PC-9 (cell line): ENCODE results near the gene DHODH. TPM values are rescaled to one million over a fixed set of nuclear protein-coding genes. Genes with fewer than 3 reads are reported as not detected.
"Not testable (repeated sequence)": the region's sequence is repeated elsewhere in the genome, so short reads cannot be mapped to it uniquely, and the experiment has no call there.

Experiments used
- BruUV-seq: library from RNA; stranded (reverse); fragments of 400-500 nt; replicated peaks from 2 replicates; lab custom pipeline; 2021; lab: Mats Ljungman, UMichigan
- CTCF ChIA-PET: fragments of 300-600 bp; sonication (Branson Sonifier 250); formaldehyde crosslinking; loops from one replicate; lab custom pipeline; 2022; ENCODE audit warnings: antibody characterized with exemption; lab: Charles Lee
- POLR2A ChIA-PET: fragments of 300-600 bp; sonication (Branson Sonifier 250); formaldehyde crosslinking; loops from one replicate; lab custom pipeline; 2022; ENCODE audit warnings: antibody characterized with exemption; ENCODE audit not compliant: unreplicated experiment; lab: Charles Lee
- DNase-seq, 2 experiments: peaks; one replicate each; pipeline versions ENCODE4 v3.0.0 to v3.0.0-alpha.2; 2015 to 2022; ENCODE audit warnings: mixed read lengths in 1 of 2
- H2AFZ ChIP-seq: fragments of 200-600 bp; sonication (generic); 2 replicates; pipeline ENCODE4 v1.8.1; 2017; ENCODE audit warnings: antibody characterized with exemption
- H3F3A ChIP-seq: fragments of 200-600 bp; sonication (generic); 2 replicates; pipeline ENCODE4 v1.8.1; 2017; ENCODE audit warnings: antibody characterized with exemption, mild to moderate bottlenecking, low read depth; ENCODE audit not compliant: insufficient read depth
- H3K27ac ChIP-seq: fragments of 200-600 bp; sonication (generic); 2 replicates; pipeline ENCODE4 v1.6.1; 2016; ENCODE audit warnings: mixed run types
- H3K27me3 ChIP-seq: fragments of 200-600 bp; sonication (generic); 2 replicates; pipeline ENCODE4 v1.6.1; 2016; ENCODE audit warnings: low read depth, mixed run types; ENCODE audit not compliant: insufficient read depth
- H3K36me3 ChIP-seq: fragments of 200-600 bp; sonication (generic); 2 replicates; pipeline ENCODE4 v1.6.1; 2016; ENCODE audit warnings: low read depth, mixed run types
- H3K4me1 ChIP-seq: fragments of 200-600 bp; sonication (generic); replicated peaks from 2 replicates; pipeline ENCODE4 v1.6.1; 2016; ENCODE audit warnings: mixed run types; ENCODE audit not compliant: insufficient read depth
- H3K4me2 ChIP-seq: fragments of 200-600 bp; sonication (generic); 2 replicates; pipeline ENCODE4 v1.6.1; 2017; ENCODE audit warnings: mixed run types
- H3K4me3 ChIP-seq: fragments of 200-600 bp; sonication (generic); 2 replicates; pipeline ENCODE4 v1.6.1; 2016; ENCODE audit warnings: mixed run types
- H3K79me2 ChIP-seq: fragments of 200-600 bp; sonication (generic); 2 replicates; pipeline ENCODE4 v1.6.1; 2017; ENCODE audit warnings: low read depth, mixed run types
- H3K9me2 ChIP-seq: fragments of 200-600 bp; sonication (generic); 2 replicates; pipeline ENCODE4 v1.8.1; 2017; ENCODE audit warnings: mild to moderate bottlenecking; ENCODE audit not compliant: insufficient read depth
- H3K9me3 ChIP-seq: fragments of 200-600 bp; sonication (generic); 2 replicates; pipeline ENCODE4 v1.8.1; 2016; ENCODE audit warnings: low read depth; ENCODE audit not compliant: insufficient read depth
- H4K20me1 ChIP-seq: fragments of 200-600 bp; sonication (generic); 2 replicates; pipeline ENCODE4 v1.8.1; 2017; ENCODE audit not compliant: insufficient read depth
- EZH2 ChIP-seq: fragments of 200-600 bp; sonication (generic); IDR thresholded peaks from 2 replicates; pipeline ENCODE4 v1.8.0; 2017; ENCODE audit warnings: antibody characterized with exemption, low read depth
- intact Hi-C: fragments of 100-400 bp; cut with micrococcal nuclease; formaldehyde crosslinking; loops from one replicate; pipeline ENCODE4 v1.10.0; 2022; ENCODE audit not compliant: unreplicated experiment
- total RNA-seq: library from RNA; stranded (reverse); gene quantifications from 2 replicates; pipeline ENCODE4 v1.2.3, GENCODE V29; 2021
- TF ChIP-seq, protein P1 (sequence below): fragments of 200-600 bp; sonication (generic); conservative IDR thresholded peaks from 2 replicates; pipeline ENCODE4 v1.6.1; 2017; ENCODE audit warnings: mixed run types, antibody characterized with exemption, mild to moderate bottlenecking, moderate library complexity

DHODH gene
- total RNA-seq, 1 experiment from 2014 or later, result 10.6 TPM

DNA sequence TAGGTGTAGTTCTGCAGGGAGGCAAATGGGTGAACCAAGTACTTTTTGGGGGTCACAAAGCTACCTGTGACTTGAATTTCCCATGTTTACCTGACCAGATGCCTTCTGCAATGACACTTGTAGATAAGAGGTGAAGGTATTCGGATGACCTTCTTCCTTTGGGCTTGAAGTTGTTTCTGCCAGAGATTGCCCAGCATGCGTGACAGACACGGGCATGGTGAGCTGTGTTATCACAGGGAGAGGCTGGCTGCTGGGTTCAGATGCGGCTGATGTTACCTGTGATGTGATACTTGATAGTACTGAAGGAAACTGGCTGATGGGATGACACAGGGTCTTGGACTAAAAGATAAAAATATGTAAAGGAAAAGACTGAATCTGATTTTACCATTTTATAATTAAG, 22.4 kb upstream of the DHODH start:
- ChIA-PET CTCF (no interaction called here), POLR2A (no interaction called here)
- Histone ChIP-seq H3K27ac (no peak overlapping the region), H3K79me2 (no peaks in the 10 kb centered on the region), H2AFZ (no peak overlapping the region), H3K4me3 (no peak overlapping the region), H3K27me3 (peaks cover 12% of the 10 kb centered on the region), H4K20me1 (no peaks in the 10 kb centered on the region), H3F3A (no peaks in the 10 kb centered on the region), H3K36me3 (no peaks in the 10 kb centered on the region), H3K4me1 (no peaks in the 10 kb centered on the region), H3K9me2 (no peaks in the 10 kb centered on the region), H3K4me2 (no peak overlapping the region), H3K9me3 (no peaks in the 10 kb centered on the region)
- intact Hi-C loops, result no loop called here
- no peak for DNase-seq
- TF ChIP-seq, protein P1, sequence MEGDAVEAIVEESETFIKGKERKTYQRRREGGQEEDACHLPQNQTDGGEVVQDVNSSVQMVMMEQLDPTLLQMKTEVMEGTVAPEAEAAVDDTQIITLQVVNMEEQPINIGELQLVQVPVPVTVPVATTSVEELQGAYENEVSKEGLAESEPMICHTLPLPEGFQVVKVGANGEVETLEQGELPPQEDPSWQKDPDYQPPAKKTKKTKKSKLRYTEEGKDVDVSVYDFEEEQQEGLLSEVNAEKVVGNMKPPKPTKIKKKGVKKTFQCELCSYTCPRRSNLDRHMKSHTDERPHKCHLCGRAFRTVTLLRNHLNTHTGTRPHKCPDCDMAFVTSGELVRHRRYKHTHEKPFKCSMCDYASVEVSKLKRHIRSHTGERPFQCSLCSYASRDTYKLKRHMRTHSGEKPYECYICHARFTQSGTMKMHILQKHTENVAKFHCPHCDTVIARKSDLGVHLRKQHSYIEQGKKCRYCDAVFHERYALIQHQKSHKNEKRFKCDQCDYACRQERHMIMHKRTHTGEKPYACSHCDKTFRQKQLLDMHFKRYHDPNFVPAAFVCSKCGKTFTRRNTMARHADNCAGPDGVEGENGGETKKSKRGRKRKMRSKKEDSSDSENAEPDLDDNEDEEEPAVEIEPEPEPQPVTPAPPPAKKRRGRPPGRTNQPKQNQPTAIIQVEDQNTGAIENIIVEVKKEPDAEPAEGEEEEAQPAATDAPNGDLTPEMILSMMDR, result no peak
- no peak for TF ChIP-seq EZH2
- no TSS peak for BruUV-seq

DNA sequence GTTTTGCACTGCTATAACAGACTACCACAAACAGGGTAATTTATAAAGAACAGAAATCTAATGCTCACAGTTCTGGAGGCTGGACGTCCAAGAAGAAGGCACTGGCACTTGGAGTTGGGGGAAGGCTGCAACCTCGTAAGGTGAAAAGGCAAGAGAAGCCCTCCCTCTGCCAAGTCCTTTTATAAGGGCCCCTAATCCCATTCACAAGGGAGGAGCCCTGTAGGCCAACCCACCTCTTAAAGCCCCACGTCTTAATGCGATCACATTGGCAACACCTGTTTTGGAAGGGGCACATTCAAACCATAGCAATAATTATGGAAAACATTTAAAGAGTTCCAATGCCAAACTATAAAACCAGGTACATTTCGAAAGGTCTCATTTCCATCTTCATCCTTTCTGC, 13.5 kb upstream of the DHODH start:
- Histone ChIP-seq H3K4me1 (no peaks in the 10 kb centered on the region), H3F3A (no peaks in the 10 kb centered on the region), H3K9me3 (no peaks in the 10 kb centered on the region), H3K4me3 (no peak overlapping the region), H3K4me2 (no peak overlapping the region), H3K79me2 (no peaks in the 10 kb centered on the region), H3K27me3 (peaks cover 6% of the 10 kb centered on the region; the same call in 1 of the 2 replicates), H3K27ac (no peak overlapping the region), H4K20me1 (no peaks in the 10 kb centered on the region), H3K36me3 (no peaks in the 10 kb centered on the region), H3K9me2 (no peaks in the 10 kb centered on the region), H2AFZ (no peak overlapping the region)
- ChIA-PET CTCF (no interaction called here), POLR2A (no interaction called here)
- DNase-seq, result no peak
- no peak for TF ChIP-seq EZH2
- TF ChIP-seq, protein P1, result no peak
- no TSS peak for BruUV-seq
- intact Hi-C loops, result no loop called here

DNA sequence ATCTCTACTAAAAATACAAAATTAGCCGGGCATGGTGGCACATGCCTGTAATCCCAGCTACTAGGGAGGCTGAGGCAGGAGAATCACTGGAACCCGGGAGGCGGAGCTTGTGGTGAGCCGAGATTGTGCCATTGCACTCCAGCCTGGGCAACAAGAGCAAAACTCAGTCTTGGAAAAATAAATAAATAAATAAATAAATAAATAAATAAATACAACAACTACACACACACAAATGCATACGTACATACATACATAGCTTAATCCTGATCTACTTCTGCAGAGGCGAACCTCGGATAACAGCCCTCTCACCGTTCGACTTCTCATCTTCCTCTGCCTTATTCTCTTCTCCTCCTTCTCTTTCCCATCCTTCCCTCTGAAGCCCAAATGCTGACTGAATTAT, 11.0 kb upstream of the DHODH start:
- H3K4me2 ChIP-seq, H3K9me2 ChIP-seq, H3K4me3 ChIP-seq, BruUV-seq, H3K9me3 ChIP-seq, POLR2A ChIA-PET, H2AFZ ChIP-seq, intact Hi-C loops, H3K27ac ChIP-seq, H3K4me1 ChIP-seq, H3F3A ChIP-seq, DNase-seq, CTCF ChIA-PET, H3K27me3 ChIP-seq, H4K20me1 ChIP-seq, H3K36me3 ChIP-seq, H3K79me2 ChIP-seq: not testable (repeated sequence)

DNA sequence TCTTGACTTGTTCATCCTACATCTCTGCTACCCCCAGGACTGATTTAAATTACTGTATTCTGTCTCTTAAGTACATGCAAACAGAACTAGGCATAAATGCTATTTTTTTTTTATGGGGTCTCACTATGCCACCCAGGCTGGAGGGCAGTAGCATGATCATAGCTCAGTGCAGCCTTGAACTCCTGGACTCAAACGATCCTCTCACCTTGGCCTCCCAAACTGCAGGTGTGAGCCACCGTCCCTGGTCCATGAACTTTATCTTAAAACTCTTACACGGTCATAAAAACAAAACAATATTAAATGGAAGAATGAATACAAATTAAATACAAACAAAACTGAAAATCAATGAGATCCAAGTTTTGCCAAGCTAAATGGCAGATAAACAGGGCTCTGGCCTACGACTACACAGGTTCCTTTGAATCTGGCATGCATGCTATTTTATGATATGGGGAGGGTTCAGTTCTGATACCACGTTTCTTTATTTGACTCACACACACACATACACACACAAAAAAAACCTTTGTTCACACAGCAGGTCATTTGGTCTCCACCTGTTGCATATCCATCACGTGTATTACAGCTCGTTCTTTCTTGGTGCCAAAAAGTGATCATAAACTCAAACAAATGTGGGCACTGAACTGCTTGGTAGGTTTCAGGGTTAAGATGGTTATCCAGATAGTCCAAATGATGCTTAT, 7.2 kb upstream of the DHODH start:
- no peak for DNase-seq
- no peaks in the 10 kb centered on the region for H3F3A ChIP-seq
- intact Hi-C loops, result no loop called here
- no peak overlapping the region for H3K4me2 ChIP-seq
- ChIA-PET POLR2A (no interaction called here), CTCF (no interaction called here)
- no peaks in the 10 kb centered on the region for H4K20me1 ChIP-seq
- no peaks in the 10 kb centered on the region for H3K27me3 ChIP-seq
- H3K4me1 ChIP-seq, result no peaks in the 10 kb centered on the region
- no peak overlapping the region for H3K4me3 ChIP-seq
- no peak for TF ChIP-seq EZH2
- TF ChIP-seq, protein P1, result no peak
- no peaks in the 10 kb centered on the region for H3K36me3 ChIP-seq
- H3K9me2 ChIP-seq, result no peaks in the 10 kb centered on the region
- H3K9me3 ChIP-seq, result no peaks in the 10 kb centered on the region
- H3K27ac ChIP-seq, result no peak overlapping the region
- no peaks in the 10 kb centered on the region for H3K79me2 ChIP-seq
- BruUV-seq, result no TSS peak
- H2AFZ ChIP-seq, result no peak overlapping the region
